SU-DHL-6 (cell line): ENCODE results near the gene FOXE1.

Experiments used
- H2AFZ ChIP-seq: fragments of 200-600 bp; sonication (generic); 2 replicates; pipeline ENCODE4 v1.6.1; 2014; ENCODE audit warnings: low read depth, mild to moderate bottlenecking, moderate library complexity, mixed read lengths, antibody characterized with exemption, low read length; ENCODE audit not compliant: severe bottlenecking
- H3F3A ChIP-seq: fragments of 200-600 bp; shearing (Covaris generic); 2 replicates; pipeline ENCODE4 v1.6.0; 2016; ENCODE audit warnings: antibody characterized with exemption, mild to moderate bottlenecking; ENCODE audit not compliant: insufficient read depth
- H3K27ac ChIP-seq: fragments of 200-600 bp; sonication (generic); 2 replicates; pipeline ENCODE4 v1.5.1; 2016; ENCODE audit warnings: low read depth, mild to moderate bottlenecking, low read length, moderate library complexity, mixed read lengths
- H3K27me3 ChIP-seq: fragments of 200-600 bp; sonication (generic), shearing (Covaris generic); 2 replicates; pipeline ENCODE4 v1.6.0; 2014; ENCODE audit warnings: mild to moderate bottlenecking, low read length
- H3K36me3 ChIP-seq: fragments of 200-600 bp; sonication (generic); 2 replicates; pipeline ENCODE4 v1.6.1; 2014; ENCODE audit warnings: mild to moderate bottlenecking, low read length, mixed read lengths
- H3K4me2 ChIP-seq: fragments of 300-600, 200-600 bp; shearing (Covaris generic), sonication (generic); 2 replicates; pipeline ENCODE4 v1.6.0; 2014; ENCODE audit warnings: low read length, low read depth, mild to moderate bottlenecking; ENCODE audit not compliant: poor library complexity, severe bottlenecking
- H3K4me3 ChIP-seq: fragments of 200-600 bp; sonication (generic); 2 replicates; pipeline ENCODE4 v1.5.1; 2014; ENCODE audit warnings: antibody characterized with exemption, low read length, mild to moderate bottlenecking, mixed read lengths; ENCODE audit not compliant: insufficient read depth, poor library complexity, severe bottlenecking
- H3K79me2 ChIP-seq: fragments of 200-600 bp; sonication (generic); 2 replicates; pipeline ENCODE4 v1.6.1; 2014; ENCODE audit warnings: mild to moderate bottlenecking, low read length, moderate library complexity; ENCODE audit not compliant: insufficient read depth
- H3K9ac ChIP-seq: fragments of 200-600 bp; sonication (generic); 2 replicates; pipeline ENCODE4 v1.7.0; 2014; ENCODE audit warnings: mild to moderate bottlenecking, low read length
- H3K9me2 ChIP-seq: fragments of 200-600 bp; sonication (generic); replicated peaks from 2 replicates; pipeline ENCODE4 v1.6.1; 2014; ENCODE audit warnings: low read length; ENCODE audit not compliant: insufficient read depth
- H3K9me3 ChIP-seq: fragments of 200-600 bp; sonication (generic); 2 replicates; pipeline ENCODE4 v1.6.1; 2014; ENCODE audit warnings: low read length, mixed read lengths; ENCODE audit not compliant: insufficient read depth
- H4K20me1 ChIP-seq: fragments of 200-600 bp; sonication (generic); 2 replicates; pipeline ENCODE4 v1.6.1; 2014; ENCODE audit warnings: low read depth, mild to moderate bottlenecking, antibody characterized with exemption, low read length, moderate library complexity, mixed read lengths
- CTCF ChIP-seq: fragments of 200-600 bp; sonication (generic); IDR thresholded peaks from one replicate; pipeline ENCODE4 v1.5.1; 2017; ENCODE audit warnings: antibody characterized with exemption, mild to moderate bottlenecking, low read length, moderate library complexity; ENCODE audit not compliant: insufficient read depth, poor library complexity, severe bottlenecking
- EZH2phosphoT487 ChIP-seq: fragments of 200-600 bp; sonication (generic), shearing (Covaris generic); conservative IDR thresholded peaks from 2 replicates; pipeline ENCODE4 v1.6.1; 2018; ENCODE audit warnings: mild to moderate bottlenecking, antibody characterized with exemption, low read length, moderate library complexity, mixed read lengths

FOXE1 gene

GRCh38 chr9:97868859-97869258 is 15.8 kb downstream of the FOXE1 start:
- no peaks in the 10 kb centered on the region for H3K9me2 ChIP-seq
- H4K20me1 ChIP-seq, result no peaks in the 10 kb centered on the region
- no peak overlapping the region for H3K27ac ChIP-seq
- peaks cover 11% of the 10 kb centered on the region for H3K36me3 ChIP-seq
- no peaks in the 10 kb centered on the region for H3K79me2 ChIP-seq
- H3K27me3 ChIP-seq, result no peaks in the 10 kb centered on the region
- no peak overlapping the region for H2AFZ ChIP-seq
- H3K4me2 ChIP-seq, result no peak overlapping the region
- H3F3A ChIP-seq, result no peaks in the 10 kb centered on the region
- no peak overlapping the region for H3K4me3 ChIP-seq
- peaks cover 10% of the 10 kb centered on the region; the same call in 1 of the 2 replicates for H3K9me3 ChIP-seq
- TF ChIP-seq CTCF, result no peak
- TF ChIP-seq EZH2phosphoT487, result no peak
- no peak overlapping the region for H3K9ac ChIP-seq

GRCh38 chr9:97873425-97873824 is 20.4 kb downstream of the FOXE1 start:
- Histone ChIP-seq H4K20me1 (no peaks in the 10 kb centered on the region), H3K9ac (no peak overlapping the region), H3K27me3 (no peaks in the 10 kb centered on the region), H3F3A (no peaks in the 10 kb centered on the region), H3K79me2 (no peaks in the 10 kb centered on the region), H3K4me3 (no peak overlapping the region), H3K36me3 (no peaks in the 10 kb centered on the region), H3K27ac (no peak overlapping the region), H2AFZ (no peak overlapping the region), H3K4me2 (no peak overlapping the region), H3K9me3 (no peaks in the 10 kb centered on the region), H3K9me2 (no peaks in the 10 kb centered on the region)
- TF ChIP-seq EZH2phosphoT487 (no peak), CTCF (no peak)

GRCh38 chr9:97873882-97874281 is 20.9 kb downstream of the FOXE1 start:
- H4K20me1 ChIP-seq, result no peaks in the 10 kb centered on the region
- no peaks in the 10 kb centered on the region for H3K27me3 ChIP-seq
- H3K27ac ChIP-seq, result no peak overlapping the region
- no peaks in the 10 kb centered on the region for H3K79me2 ChIP-seq
- no peaks in the 10 kb centered on the region for H3F3A ChIP-seq
- H3K9me2 ChIP-seq, result no peaks in the 10 kb centered on the region
- H3K4me2 ChIP-seq, result no peak overlapping the region
- H3K36me3 ChIP-seq, result no peaks in the 10 kb centered on the region
- H3K9ac ChIP-seq, result no peak overlapping the region
- H2AFZ ChIP-seq, result no peak overlapping the region
- H3K4me3 ChIP-seq, result no peak overlapping the region
- no peaks in the 10 kb centered on the region for H3K9me3 ChIP-seq
- TF ChIP-seq CTCF, result no peak
- TF ChIP-seq EZH2phosphoT487, result no peak

- H3K27ac ChIP-seq, result no peak overlapping the region
- no peaks in the 10 kb centered on the region for H3K27me3 ChIP-seq
- no peak overlapping the region for H3K4me2 ChIP-seq
Observed at GRCh38 chr9:97874624-97875023, 21.6 kb downstream of the FOXE1 start.

More at GRCh38 chr9:97874624-97875023, 21.6 kb downstream of the FOXE1 start:
- no peak for TF ChIP-seq CTCF
- TF ChIP-seq EZH2phosphoT487, result no peak
- no peaks in the 10 kb centered on the region for H3F3A ChIP-seq
- no peaks in the 10 kb centered on the region for H3K36me3 ChIP-seq
- no peaks in the 10 kb centered on the region for H3K79me2 ChIP-seq
- H3K9me3 ChIP-seq, result no peaks in the 10 kb centered on the region
- H2AFZ ChIP-seq, result no peak overlapping the region
- no peak overlapping the region for H3K4me3 ChIP-seq
- no peaks in the 10 kb centered on the region for H3K9me2 ChIP-seq
- H4K20me1 ChIP-seq, result no peaks in the 10 kb centered on the region
- H3K9ac ChIP-seq, result no peak overlapping the region
